Measurements from ENCODE around the gene NEK4.

DNA sequence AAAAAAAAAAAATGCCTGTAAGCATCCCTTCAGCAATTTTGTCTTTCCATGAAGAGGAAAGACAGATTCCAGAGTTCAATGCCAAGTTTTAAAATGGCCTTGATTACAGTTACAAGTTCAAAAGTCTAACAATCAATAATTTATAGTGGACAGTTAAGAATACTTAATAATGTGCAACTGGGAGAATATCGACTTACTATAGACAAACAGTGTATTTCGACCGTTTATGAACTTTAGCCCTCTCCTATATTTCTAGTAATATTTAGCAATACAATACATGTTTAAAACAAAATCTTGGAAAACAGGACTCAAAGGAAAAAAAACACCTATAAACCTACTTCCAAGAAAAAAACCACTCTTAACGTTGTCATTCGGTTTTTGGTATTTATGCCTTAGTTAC lies 86.6 kb downstream of the NEK4 start:
- TF ChIP-seq ZNF274 (IDR thresholded peaks at IDR 0.05; ENCODE audit: low read depth, low read length) (no peak), YY1 (IDR thresholded peaks at IDR 0.05; ENCODE audit: insufficient read depth, insufficient read length) (no peak), SUZ12 (IDR thresholded peaks at IDR 0.05; ENCODE audit: extremely low read depth, insufficient read depth, insufficient read length) (no peak)
